Endothelial cell of umbilical vein (primary cell): Measurements from ENCODE around the gene PNPLA7. TPM values are rescaled to one million over a fixed set of nuclear protein-coding genes. Genes with fewer than 3 reads are reported as not detected.

Source experiments
- BruUV-seq: library from RNA; stranded (reverse); fragments of 400-500 nt; replicated peaks from 2 replicates; lab custom pipeline; 2021; lab: Mats Ljungman, UMichigan
- CTCF ChIA-PET: fragments of 300-600, 350-600 bp; sonication (Branson Sonifier 250); formaldehyde crosslinking; loops from one replicate; lab custom pipeline; 2021; ENCODE audit warnings: antibody characterized with exemption, inconsistent platforms; lab: Charles Lee
- POLR2A ChIA-PET: fragments of 300-600, 350-600 bp; sonication (Branson Sonifier 250); formaldehyde crosslinking; loops from one replicate; lab custom pipeline; 2021; ENCODE audit warnings: antibody characterized with exemption, inconsistent platforms; lab: Charles Lee
- DNase-seq: peaks from one replicate; pipeline ENCODE4 v3.0.0-alpha.2; 2011; ENCODE audit warnings: low read depth, low spot score
- FAIRE-seq: peaks from 2 replicates; lab custom pipeline; 2011; peaks lifted over from hg19 to GRCh38; lab: Jason Lieb, UNC
- H2AFZ ChIP-seq: 2 replicates; pipeline ENCODE4 v1.6.0; 2012; ENCODE audit warnings: low read depth, low read length, control low read depth, inconsistent platforms
- H3K27ac ChIP-seq: 2 replicates; pipeline ENCODE4 v1.5.1; 2011; ENCODE audit warnings: low read depth, mild to moderate bottlenecking, control low read depth, low read length, moderate library complexity; ENCODE audit not compliant: insufficient read depth
- H3K27me3 ChIP-seq, 2 experiments: 2 replicates each; pipeline versions ENCODE4 v1.6.0 to v1.6.1; 2011; ENCODE audit warnings: low read length in 2 of 2, mixed read lengths in 1 of 2; ENCODE audit not compliant: control insufficient read depth in 2 of 2, insufficient read depth in 2 of 2
- H3K36me3 ChIP-seq, 2 experiments: 2 replicates in 1 of 2; 3 replicates in 1 of 2; pipeline ENCODE4 v1.5.1; 2011; ENCODE audit warnings: low read length in 2 of 2, mild to moderate bottlenecking in 1 of 2, moderate library complexity in 1 of 2; ENCODE audit not compliant: control insufficient read depth in 2 of 2, insufficient read depth in 2 of 2; ENCODE audit errors: extremely low read depth in 1 of 2
- H3K4me1 ChIP-seq: 3 replicates; pipeline ENCODE4 v1.5.1; 2011; ENCODE audit warnings: mild to moderate bottlenecking, low read length; ENCODE audit not compliant: control insufficient read depth, insufficient read depth; ENCODE audit errors: extremely low read depth
- H3K4me2 ChIP-seq: 2 replicates; pipeline ENCODE4 v1.6.1; 2011; ENCODE audit warnings: low read length, control low read depth, mixed read lengths; ENCODE audit not compliant: insufficient read depth
- H3K4me3 ChIP-seq, 3 experiments: fragments of 200-600 bp in 1 of 3; sonication (generic), shearing (Covaris generic) in 1 of 3; replicated peaks in 1 of 3; 2 replicates each; pipeline ENCODE4 v1.5.1; 2011 to 2016; ENCODE audit warnings: control low read depth in 3 of 3, low read length in 3 of 3, mild to moderate bottlenecking in 2 of 3, inconsistent platforms in 1 of 3, low read depth in 1 of 3, moderate library complexity in 1 of 3; ENCODE audit not compliant: insufficient read depth in 1 of 3
- H3K79me2 ChIP-seq: 2 replicates; pipeline ENCODE4 v1.6.0; 2012; ENCODE audit warnings: low read length, inconsistent platforms; ENCODE audit not compliant: control insufficient read depth, insufficient read depth
- H3K9ac ChIP-seq: replicated peaks from 2 replicates; pipeline ENCODE3; 2011; ENCODE audit warnings: low read length, control low read depth; ENCODE audit not compliant: insufficient read depth; ENCODE audit errors: extremely low read depth
- H3K9me1 ChIP-seq: replicated peaks from 3 replicates; pipeline ENCODE4 v1.6.0; 2011; ENCODE audit warnings: mild to moderate bottlenecking, low read length; ENCODE audit not compliant: control insufficient read depth, insufficient read depth; ENCODE audit errors: extremely low read depth
- H3K9me3 ChIP-seq: replicated peaks from 2 replicates; pipeline ENCODE4 v1.5.1; 2012; ENCODE audit warnings: low read length, inconsistent platforms; ENCODE audit not compliant: control insufficient read depth, insufficient read depth
- H4K20me1 ChIP-seq: replicated peaks from 2 replicates; pipeline ENCODE3; 2011; ENCODE audit warnings: mild to moderate bottlenecking, low read length; ENCODE audit not compliant: control insufficient read depth, insufficient read depth; ENCODE audit errors: extremely low read depth
- EZH2 ChIP-seq: IDR thresholded peaks from 2 replicates; pipeline ENCODE4 v1.6.1; 2012; ENCODE audit warnings: borderline replicate concordance, low read depth, mild to moderate bottlenecking, moderate library complexity, low read length, inconsistent platforms; ENCODE audit not compliant: severe bottlenecking
- GATA2 ChIP-seq: IDR thresholded peaks from 2 replicates; pipeline ENCODE4 v1.7.0; 2011; ENCODE audit warnings: low read depth, mild to moderate bottlenecking, moderate library complexity, mixed read lengths, low read length; ENCODE audit not compliant: insufficient read length, insufficient read depth
- JUN ChIP-seq: IDR thresholded peaks from 2 replicates; pipeline ENCODE4 v1.6.1; 2011; ENCODE audit warnings: borderline replicate concordance, low read depth; ENCODE audit not compliant: insufficient read length, insufficient read depth
- MYC ChIP-seq: IDR thresholded peaks from one replicate; pipeline ENCODE4 v1.6.1; 2011; ENCODE audit warnings: mild to moderate bottlenecking, low read depth, low read length
- POLR2A ChIP-seq: IDR thresholded peaks from 2 replicates; pipeline ENCODE4 v1.6.1; 2012; ENCODE audit warnings: low read depth, mild to moderate bottlenecking, control low read depth, low read length
- POLR2AphosphoS5 ChIP-seq: IDR thresholded peaks from 2 replicates; pipeline ENCODE4 v1.6.1; 2012; ENCODE audit warnings: low read depth, mild to moderate bottlenecking, control low read depth, low read length, moderate library complexity; ENCODE audit not compliant: insufficient read depth
- dilution Hi-C: fragments of 300-500 bp; cut with MboI; formaldehyde crosslinking; loops from one replicate; pipeline ENCODE4 v1.15.0; 2019; ENCODE audit warnings: low sequenced_read_pairs; ENCODE audit not compliant: extremely low pct_ligation_motif_present
- intact Hi-C: fragments of 100-400 bp; cut with micrococcal nuclease; formaldehyde crosslinking; loops from one replicate; pipeline ENCODE4 v1.10.0; 2022
- polyA plus RNA-seq, 4 experiments: library from polyadenylated mRNA; depleted of rRNA in 3 of 4; stranded (reverse) in 3 of 4; unstranded in 1 of 4; fragments of >200 nt; gene quantifications; 2 replicates each; pipeline versions ENCODE4 v1.2.1 to v1.2.3, GENCODE V29; 2011 to 2012; ENCODE audit warnings: missing spikeins in 1 of 4
- total RNA-seq: library from RNA; stranded (reverse); gene quantifications from 2 replicates; pipeline ENCODE4 v1.2.3, GENCODE V29; 2021
- TF ChIP-seq, protein P1 (sequence below), 2 donors: IDR thresholded peaks; 1 replicate in 1 of 2; 2 replicates in 1 of 2; pipeline ENCODE4 v1.5.1; 2011; ENCODE audit warnings: low read length in 2 of 2, mild to moderate bottlenecking in 2 of 2, moderate library complexity in 2 of 2, control low read depth in 1 of 2, inconsistent platforms in 1 of 2, low read depth in 1 of 2; ENCODE audit not compliant: insufficient read depth in 1 of 2; ENCODE audit errors: extremely low read depth in 1 of 2
- TF ChIP-seq, protein P2 (sequence below): IDR thresholded peaks from 2 replicates; pipeline ENCODE4 v1.6.1; 2011; ENCODE audit not compliant: insufficient read depth, insufficient read length

PNPLA7 gene
- total and polyA plus RNA-seq, 2 donors (not counting 3 experiments of a cell fraction or from before 2014, with no cell fraction given), result 1.0 to 1.9 TPM

DNA sequence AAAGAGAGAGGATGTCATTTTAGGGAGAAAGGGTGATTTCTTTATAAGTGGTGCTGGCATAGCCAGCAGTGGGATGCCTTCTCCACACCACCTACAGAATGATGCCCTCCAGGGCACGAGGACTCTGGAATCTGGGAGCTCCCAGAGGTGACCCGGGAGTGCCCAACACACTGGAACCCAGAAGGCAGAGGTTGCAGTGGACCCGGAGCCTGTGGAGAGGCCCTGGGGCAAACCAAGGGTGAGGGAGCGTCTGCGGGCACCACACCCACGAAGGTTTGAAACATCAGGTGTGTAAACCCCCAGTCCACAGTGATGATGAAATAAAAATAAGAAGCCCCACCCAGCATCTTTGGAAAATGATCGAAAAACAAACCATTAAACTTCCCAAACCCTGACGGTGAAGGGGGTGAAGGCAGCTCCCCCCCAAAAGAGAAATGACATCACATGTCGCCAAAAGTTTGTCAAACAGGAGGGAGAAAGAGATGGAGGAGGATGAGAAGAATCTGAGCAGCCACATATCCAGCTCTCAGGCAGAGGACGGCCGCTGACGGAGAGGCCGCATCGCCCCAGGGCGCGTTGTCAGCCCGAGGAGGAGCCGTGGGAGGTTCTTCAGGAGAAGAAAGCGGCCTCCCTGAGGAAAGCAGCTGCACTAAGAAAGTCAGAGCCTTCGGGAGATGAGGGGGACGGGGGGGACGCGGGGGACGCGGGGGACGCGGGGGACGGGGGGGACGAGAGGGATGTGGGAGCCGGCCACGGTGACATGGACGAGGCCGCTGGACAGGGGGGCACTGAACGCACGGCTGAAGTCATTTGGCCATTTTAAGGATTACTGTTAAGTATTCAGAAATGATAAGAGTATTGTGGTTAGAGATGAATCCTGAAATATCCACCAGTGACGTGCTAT is 47.9 kb downstream of the PNPLA7 start:
- ChIA-PET CTCF (no interaction called here), POLR2A (no interaction called here)
- Histone ChIP-seq H4K20me1 (no peaks in the 10 kb centered on the region), H3K79me2 (no peaks in the 10 kb centered on the region), H3K4me3 (no peak overlapping the region), H3K9ac (no peak overlapping the region), H3K4me2 (no peak overlapping the region), H2AFZ (no peak overlapping the region), H3K4me1 (no peaks in the 10 kb centered on the region), H3K9me1 (no peaks in the 10 kb centered on the region), H3K36me3 (no peaks in the 10 kb centered on the region), H3K27me3 (no peaks in the 10 kb centered on the region), H3K9me3 (no peaks in the 10 kb centered on the region), H3K27ac (no peak overlapping the region)
- no TSS peak for BruUV-seq
- TF ChIP-seq MYC (no peak), POLR2AphosphoS5 (no peak), JUN (no peak), GATA2 (no peak), POLR2A (no peak), EZH2 (no peak)
- TF ChIP-seq, protein P1, sequence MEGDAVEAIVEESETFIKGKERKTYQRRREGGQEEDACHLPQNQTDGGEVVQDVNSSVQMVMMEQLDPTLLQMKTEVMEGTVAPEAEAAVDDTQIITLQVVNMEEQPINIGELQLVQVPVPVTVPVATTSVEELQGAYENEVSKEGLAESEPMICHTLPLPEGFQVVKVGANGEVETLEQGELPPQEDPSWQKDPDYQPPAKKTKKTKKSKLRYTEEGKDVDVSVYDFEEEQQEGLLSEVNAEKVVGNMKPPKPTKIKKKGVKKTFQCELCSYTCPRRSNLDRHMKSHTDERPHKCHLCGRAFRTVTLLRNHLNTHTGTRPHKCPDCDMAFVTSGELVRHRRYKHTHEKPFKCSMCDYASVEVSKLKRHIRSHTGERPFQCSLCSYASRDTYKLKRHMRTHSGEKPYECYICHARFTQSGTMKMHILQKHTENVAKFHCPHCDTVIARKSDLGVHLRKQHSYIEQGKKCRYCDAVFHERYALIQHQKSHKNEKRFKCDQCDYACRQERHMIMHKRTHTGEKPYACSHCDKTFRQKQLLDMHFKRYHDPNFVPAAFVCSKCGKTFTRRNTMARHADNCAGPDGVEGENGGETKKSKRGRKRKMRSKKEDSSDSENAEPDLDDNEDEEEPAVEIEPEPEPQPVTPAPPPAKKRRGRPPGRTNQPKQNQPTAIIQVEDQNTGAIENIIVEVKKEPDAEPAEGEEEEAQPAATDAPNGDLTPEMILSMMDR (IDR thresholded peaks at IDR 0.05; ENCODE audit: extremely low read depth in 1 of 2, insufficient read depth in 1 of 2, low read depth in 1 of 2, low read length in 2 of 2), result no peak
- TF ChIP-seq, protein P2, sequence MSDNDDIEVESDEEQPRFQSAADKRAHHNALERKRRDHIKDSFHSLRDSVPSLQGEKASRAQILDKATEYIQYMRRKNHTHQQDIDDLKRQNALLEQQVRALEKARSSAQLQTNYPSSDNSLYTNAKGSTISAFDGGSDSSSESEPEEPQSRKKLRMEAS, result no peak
- DNase-seq, result no peak
- intact Hi-C loops, result no loop called here
- dilution Hi-C loops, result no loop called here
- FAIRE-seq, result no peak
